Measurements from ENCODE around the gene GMPPA.

DNA sequence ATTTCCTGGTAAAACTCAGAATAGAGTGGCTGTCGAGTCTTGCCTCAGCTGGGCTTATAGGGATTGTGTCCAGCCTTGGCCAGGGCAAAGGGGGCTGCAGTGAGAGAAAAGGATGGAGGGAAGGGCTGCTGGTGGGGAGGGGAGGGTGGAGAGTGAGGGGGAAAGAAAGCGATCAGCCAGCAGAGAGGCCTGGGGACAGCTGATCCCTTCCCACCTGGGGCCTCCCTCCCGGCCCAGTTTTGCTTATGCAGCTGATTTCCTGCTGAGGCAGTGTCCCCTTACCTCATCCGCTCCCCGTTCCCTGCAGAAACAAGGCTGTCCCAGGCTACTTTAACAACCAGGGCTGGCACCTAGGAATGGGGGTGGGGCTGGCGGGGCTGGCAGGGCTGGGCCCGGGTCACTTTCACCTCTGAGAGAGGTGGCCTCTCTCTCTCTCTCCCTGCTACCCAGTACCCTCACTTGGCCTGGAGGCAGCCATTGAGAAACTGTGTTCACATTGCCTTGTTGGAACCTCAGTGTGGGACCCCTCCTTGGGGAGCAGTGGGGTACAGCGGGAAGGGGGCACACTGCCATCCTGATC is 12.2 kb upstream of the GMPPA start:
- TF ChIP-seq, protein P1, sequence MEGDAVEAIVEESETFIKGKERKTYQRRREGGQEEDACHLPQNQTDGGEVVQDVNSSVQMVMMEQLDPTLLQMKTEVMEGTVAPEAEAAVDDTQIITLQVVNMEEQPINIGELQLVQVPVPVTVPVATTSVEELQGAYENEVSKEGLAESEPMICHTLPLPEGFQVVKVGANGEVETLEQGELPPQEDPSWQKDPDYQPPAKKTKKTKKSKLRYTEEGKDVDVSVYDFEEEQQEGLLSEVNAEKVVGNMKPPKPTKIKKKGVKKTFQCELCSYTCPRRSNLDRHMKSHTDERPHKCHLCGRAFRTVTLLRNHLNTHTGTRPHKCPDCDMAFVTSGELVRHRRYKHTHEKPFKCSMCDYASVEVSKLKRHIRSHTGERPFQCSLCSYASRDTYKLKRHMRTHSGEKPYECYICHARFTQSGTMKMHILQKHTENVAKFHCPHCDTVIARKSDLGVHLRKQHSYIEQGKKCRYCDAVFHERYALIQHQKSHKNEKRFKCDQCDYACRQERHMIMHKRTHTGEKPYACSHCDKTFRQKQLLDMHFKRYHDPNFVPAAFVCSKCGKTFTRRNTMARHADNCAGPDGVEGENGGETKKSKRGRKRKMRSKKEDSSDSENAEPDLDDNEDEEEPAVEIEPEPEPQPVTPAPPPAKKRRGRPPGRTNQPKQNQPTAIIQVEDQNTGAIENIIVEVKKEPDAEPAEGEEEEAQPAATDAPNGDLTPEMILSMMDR (IDR thresholded peaks at IDR 0.05 in 8 of 11, conservative IDR thresholded peaks at IDR 0.05 in 3 of 11), result no peak
- TF ChIP-seq POLR2A (IDR thresholded peaks at IDR 0.05) (no peak), POLR2AphosphoS5 (IDR thresholded peaks at IDR 0.05) (no peak)

Measured in spleen (tissue), 7 donors.